AG09319 (cell line): ENCODE results near the gene CROCC2.

Experiments
- DNase-seq: peaks from one replicate; pipeline ENCODE4 v3.0.0-alpha.2; 2010; ENCODE audit warnings: low read depth; ENCODE audit errors: extremely low read depth
- CTCF ChIP-seq: IDR thresholded peaks from 2 replicates; pipeline ENCODE4 v1.5.1; 2011; ENCODE audit warnings: low read depth, mild to moderate bottlenecking, inconsistent platforms, low read length, moderate library complexity

CROCC2 gene

GRCh38 chr2:240873098-240873788, 32.9 kb upstream of the CROCC2 start:
- DNase-seq, result no peak
- TF ChIP-seq CTCF, result no peak

DNA sequence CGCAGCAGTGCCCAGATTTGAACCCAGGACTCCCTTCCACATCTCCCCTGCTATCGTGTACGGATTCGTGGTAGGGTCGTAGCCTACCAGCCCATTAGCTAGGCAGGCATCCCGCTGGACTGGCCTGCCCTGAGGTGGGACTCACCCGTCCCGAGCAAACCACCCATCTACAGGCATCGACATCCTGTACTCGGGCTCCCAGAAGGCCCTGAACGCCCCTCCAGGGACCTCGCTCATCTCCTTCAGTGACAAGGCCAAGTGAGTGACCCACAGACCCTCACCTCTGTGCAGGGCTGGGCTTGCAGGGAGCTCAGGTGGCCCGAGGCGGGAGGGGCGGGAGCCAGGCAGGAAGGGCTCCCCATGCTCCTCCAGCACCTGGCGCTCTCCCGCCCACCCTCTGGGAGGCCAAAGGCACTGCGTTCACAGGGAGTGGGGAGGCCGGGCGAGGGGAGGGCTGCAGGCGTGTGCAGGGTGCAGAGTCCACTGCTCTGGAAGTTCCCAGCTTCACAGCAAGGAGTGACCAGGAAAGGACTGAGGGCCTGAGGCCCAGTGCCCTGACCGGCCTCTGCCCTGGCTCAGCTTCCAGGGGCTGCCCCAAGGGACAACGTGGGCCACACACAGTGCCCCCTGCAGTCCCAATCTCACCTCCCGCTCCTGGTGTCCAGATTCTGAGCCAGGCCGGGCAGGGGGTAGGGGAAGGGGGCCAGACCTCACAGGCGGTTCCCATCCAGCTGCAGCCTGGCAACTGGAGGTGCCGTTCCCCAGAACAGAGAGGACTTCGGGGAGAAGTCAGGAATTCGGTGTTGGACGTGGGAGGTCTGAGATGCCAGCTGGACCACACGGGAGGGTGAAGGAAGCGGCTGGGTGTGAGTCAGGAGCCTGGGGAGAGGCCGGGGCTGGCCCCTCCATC, 32.1 kb upstream of the CROCC2 start:
- no peak for TF ChIP-seq CTCF
- DNase-seq, result no peak

DNA sequence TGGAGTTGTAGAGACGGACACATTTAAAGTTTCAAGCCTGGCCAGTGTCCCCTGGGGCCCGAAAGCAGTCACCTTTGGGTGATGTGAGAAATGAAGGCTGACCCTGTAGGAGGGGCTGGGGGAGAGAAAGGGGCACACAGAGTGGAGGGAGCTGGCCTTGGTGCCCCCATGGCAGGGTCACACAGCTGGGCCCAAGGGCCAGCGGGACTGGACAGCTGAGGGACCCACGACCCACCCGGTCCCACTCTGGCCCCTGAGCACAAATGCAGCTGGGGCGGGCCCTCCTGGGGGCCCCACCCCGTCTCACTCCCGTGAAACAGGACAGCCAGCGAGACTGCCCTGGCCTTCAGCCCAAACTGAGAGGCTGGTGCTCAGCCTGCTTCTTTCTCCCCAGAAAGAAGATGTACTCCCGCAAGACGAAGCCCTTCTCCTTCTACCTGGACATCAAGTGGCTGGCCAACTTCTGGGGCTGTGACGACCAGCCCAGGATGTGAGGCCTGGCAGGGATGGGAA, 31.4 kb upstream of the CROCC2 start:
- no peak for TF ChIP-seq CTCF
- no peak for DNase-seq

DNA sequence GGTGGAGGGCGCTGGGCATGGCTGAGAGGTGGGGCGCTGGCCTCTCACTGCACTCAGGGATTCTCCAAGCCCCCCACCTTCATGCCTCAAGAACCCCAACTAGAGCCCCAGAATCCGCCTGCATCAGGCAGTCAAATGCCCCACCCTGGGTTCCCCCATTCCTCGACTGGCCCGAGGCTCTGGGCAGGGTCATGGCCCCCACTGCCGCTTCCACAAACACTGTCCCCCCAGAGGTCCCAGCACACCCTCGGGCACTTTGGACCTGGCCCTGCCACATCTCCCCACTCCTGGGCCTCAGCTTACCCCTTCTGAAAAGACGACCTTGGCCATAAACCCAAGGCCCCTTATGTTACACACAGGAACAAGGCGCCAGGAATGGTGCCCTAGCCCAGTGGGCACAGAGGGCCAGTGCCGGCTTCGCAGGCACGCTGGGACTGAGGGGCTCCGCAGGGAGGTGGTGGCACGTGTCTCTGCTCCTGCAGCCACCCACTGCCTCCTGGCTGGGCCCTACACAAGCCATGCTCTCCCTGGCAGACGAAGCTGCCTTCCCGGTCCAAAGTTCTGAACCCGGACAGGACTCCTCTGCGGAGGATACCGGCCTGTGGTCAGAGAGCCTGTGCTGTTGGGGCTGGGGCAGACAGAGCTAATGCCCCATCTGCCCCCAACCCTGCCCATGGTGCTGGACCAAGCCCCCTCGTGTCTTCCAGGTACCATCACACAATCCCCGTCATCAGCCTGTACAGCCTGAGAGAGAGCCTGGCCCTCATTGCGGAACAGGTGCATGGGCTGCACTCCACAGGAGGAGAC, 30.7 kb upstream of the CROCC2 start:
- no peak for TF ChIP-seq CTCF
- DNase-seq, result no peak

GRCh38 chr2:240876035-240876474, 30.1 kb upstream of the CROCC2 start:
- no peak for TF ChIP-seq CTCF
- no peak for DNase-seq

DNA sequence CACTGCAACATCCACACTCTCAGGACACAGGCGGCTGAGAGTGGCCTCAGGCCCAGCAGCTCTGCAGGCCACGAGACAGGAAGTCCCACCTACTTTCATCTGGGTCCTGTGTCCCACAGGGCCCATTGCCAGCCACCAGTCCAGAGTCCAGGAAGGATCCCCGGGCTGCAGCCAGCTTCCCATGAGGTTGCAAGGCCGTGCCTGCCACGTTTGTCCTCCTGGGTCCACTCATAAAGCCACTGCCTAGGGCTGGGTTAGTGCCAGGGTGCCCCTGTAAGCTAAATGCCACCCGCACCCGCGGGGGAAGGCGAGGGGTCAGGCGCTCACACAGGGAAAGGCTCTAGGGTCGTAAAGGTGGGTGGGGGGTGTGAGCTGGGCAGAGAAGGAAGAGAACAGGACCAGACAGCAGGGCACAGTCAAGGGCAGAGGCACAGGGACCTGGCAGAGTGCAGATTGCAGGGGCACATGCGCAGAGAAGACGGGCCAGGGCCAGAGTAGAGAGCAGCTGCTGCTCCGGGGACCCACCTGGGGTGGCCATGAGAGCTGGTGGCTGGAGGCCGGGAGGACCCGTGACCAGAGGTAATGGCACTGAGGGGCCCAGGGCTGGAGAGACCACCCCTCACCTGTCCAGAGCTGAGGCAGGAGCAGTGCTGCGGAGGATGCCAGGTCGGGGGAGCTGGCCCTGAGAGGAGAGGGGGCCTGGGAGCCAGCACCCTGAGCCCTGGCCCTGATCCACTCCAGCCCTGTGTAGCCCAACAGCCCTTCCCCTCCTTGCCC, 29.5 kb upstream of the CROCC2 start:
- TF ChIP-seq CTCF, result no peak
- no peak for DNase-seq
